HG02840 (cell line): ENCODE results near the gene SUN2.

Source experiments
- ATAC-seq: cut with Tn5 transposase; IDR thresholded peaks from one replicate; pipeline ENCODE4 v1.9.1; 2021; ENCODE audit warnings: mild to moderate bottlenecking, moderate library complexity, moderate number of reproducible peaks; ENCODE audit not compliant: unreplicated experiment, low FRiP score

The SUN2 gene

GRCh38 chr22:38754751-38755154 is 1.0 kb downstream of the SUN2 start:
- no peak for ATAC-seq

- ATAC-seq: no peak
These were observed 1.6 kb downstream of the SUN2 start for GRCh38 chr22:38753948-38754750.

GRCh38 chr22:38751422-38752346 is 4.1 kb downstream of the SUN2 start:
- ATAC-seq: peak; percentile 39

- no peak for ATAC-seq
These were observed 4.8 kb downstream of the SUN2 start for GRCh38 chr22:38751066-38751421.

- ATAC-seq: no peak
These were observed 5.2 kb downstream of the SUN2 start for GRCh38 chr22:38750638-38751037.

- no peak for ATAC-seq
These were observed 5.7 kb downstream of the SUN2 start for GRCh38 chr22:38750104-38750503.

GRCh38 chr22:38748487-38749136 is 7.2 kb downstream of the SUN2 start:
- no peak for ATAC-seq

GRCh38 chr22:38745676-38746460 is 9.9 kb downstream of the SUN2 start:
- ATAC-seq: no peak

GRCh38 chr22:38744981-38745380 is 10.8 kb downstream of the SUN2 start:
- no peak for ATAC-seq

GRCh38 chr22:38742176-38742942 is 13.4 kb downstream of the SUN2 start:
- no peak for ATAC-seq

GRCh38 chr22:38741576-38741975 is 14.2 kb downstream of the SUN2 start:
- no peak for ATAC-seq

GRCh38 chr22:38741166-38741565 is 14.6 kb downstream of the SUN2 start:
- ATAC-seq: no peak

- ATAC-seq: no peak
These were observed 15.0 kb downstream of the SUN2 start for GRCh38 chr22:38740754-38741153.

- ATAC-seq: no peak
These were observed 15.6 kb downstream of the SUN2 start for GRCh38 chr22:38740116-38740723.

- ATAC-seq: no peak
These were observed 16.3 kb downstream of the SUN2 start for GRCh38 chr22:38739300-38740055.

- ATAC-seq: no peak
These were observed 17.2 kb downstream of the SUN2 start for GRCh38 chr22:38738475-38739070.

- ATAC-seq: no peak
These were observed 18.3 kb downstream of the SUN2 start for GRCh38 chr22:38737302-38738060.
